Keratinocyte (primary cell): ENCODE measurements around the gene RGS6. TPM values are rescaled to one million over a fixed set of nuclear protein-coding genes. Genes with fewer than 3 reads are reported as not detected.

Experiments used
- DNase-seq: peaks from one replicate; pipeline ENCODE4 v3.0.0-alpha.2; 2011; ENCODE audit warnings: low read depth, missing footprints, low spot score
- FAIRE-seq: peaks from 2 replicates; lab custom pipeline; 2011; peaks lifted over from hg19 to GRCh38; lab: Jason Lieb, UNC
- H2AFZ ChIP-seq: 2 replicates; pipeline ENCODE4 v1.6.0; 2012; ENCODE audit warnings: low read length, control low read depth, inconsistent platforms; ENCODE audit not compliant: control insufficient read depth
- H3K27ac ChIP-seq: 2 replicates; pipeline ENCODE4 v1.5.1; 2011; ENCODE audit warnings: low read length; ENCODE audit not compliant: control insufficient read depth, insufficient read depth
- H3K27me3 ChIP-seq: 3 replicates; pipeline ENCODE4 v1.6.0; 2011; ENCODE audit warnings: low read length; ENCODE audit not compliant: control insufficient read depth, insufficient read depth; ENCODE audit errors: extremely low read depth
- H3K36me3 ChIP-seq, 2 experiments: 2 replicates in 1 of 2; 3 replicates in 1 of 2; pipeline ENCODE4 v1.5.1; 2011; ENCODE audit warnings: low read length in 2 of 2, mild to moderate bottlenecking in 1 of 2; ENCODE audit not compliant: control insufficient read depth in 2 of 2, insufficient read depth in 2 of 2; ENCODE audit errors: extremely low read depth in 1 of 2
- H3K4me1 ChIP-seq: 3 replicates; pipeline ENCODE4 v1.5.1; 2011; ENCODE audit warnings: low read length; ENCODE audit not compliant: control insufficient read depth, insufficient read depth; ENCODE audit errors: extremely low read depth
- H3K4me2 ChIP-seq: 3 replicates; pipeline ENCODE4 v1.6.0; 2011; ENCODE audit warnings: low read depth, low read length; ENCODE audit not compliant: control insufficient read depth, insufficient read depth; ENCODE audit errors: extremely low read depth
- H3K4me3 ChIP-seq, 3 experiments: fragments of 200-600 bp in 1 of 3; sonication (generic) in 1 of 3; 2 replicates in 2 of 3; 3 replicates in 1 of 3; pipeline ENCODE4 v1.5.1; 2011 to 2016; ENCODE audit warnings: low read length in 3 of 3, mild to moderate bottlenecking in 3 of 3, control low read depth in 2 of 3, inconsistent platforms in 1 of 3, low read depth in 1 of 3, mixed read lengths in 1 of 3, mixed run types in 1 of 3, moderate library complexity in 1 of 3; ENCODE audit not compliant: control insufficient read depth in 2 of 3, insufficient read depth in 2 of 3; ENCODE audit errors: extremely low read depth in 1 of 3
- H3K79me2 ChIP-seq: 2 replicates; pipeline ENCODE4 v1.6.0; 2012; ENCODE audit warnings: low read length; ENCODE audit not compliant: control insufficient read depth, insufficient read depth
- H3K9ac ChIP-seq: 3 replicates; pipeline ENCODE4 v1.6.0; 2011; ENCODE audit warnings: low read length; ENCODE audit not compliant: control insufficient read depth, insufficient read depth; ENCODE audit errors: extremely low read depth
- H3K9me1 ChIP-seq: 3 replicates; pipeline ENCODE4 v1.6.0; 2011; ENCODE audit warnings: low read length; ENCODE audit not compliant: control insufficient read depth, insufficient read depth; ENCODE audit errors: extremely low read depth
- H3K9me3 ChIP-seq: 2 replicates; pipeline ENCODE4 v1.5.1; 2012; ENCODE audit warnings: low read depth, low read length; ENCODE audit not compliant: control insufficient read depth
- H4K20me1 ChIP-seq: 3 replicates; pipeline ENCODE4 v1.6.0; 2011; ENCODE audit warnings: low read length; ENCODE audit not compliant: control insufficient read depth, insufficient read depth; ENCODE audit errors: extremely low read depth
- EZH2 ChIP-seq: IDR thresholded peaks from one replicate; pipeline ENCODE4 v1.6.1; 2012; ENCODE audit warnings: inconsistent platforms, mild to moderate bottlenecking, low read length, moderate library complexity
- dilution Hi-C: fragments of 300-500 bp; cut with MboI; formaldehyde crosslinking; loops from one replicate; pipeline ENCODE4 v1.7.0; 2020; ENCODE audit warnings: low sequenced_read_pairs; ENCODE audit not compliant: extremely low pct_ligation_motif_present
- polyA plus RNA-seq, 5 experiments: library from polyadenylated mRNA; depleted of rRNA in 3 of 5; stranded (reverse) in 3 of 5; stranded (forward) in 1 of 5; unstranded in 1 of 5; fragments of >200 nt; gene quantifications; 1 replicate in 1 of 5; 2 replicates in 3 of 5; 3 replicates in 1 of 5; pipeline versions ENCODE4 v1.2.1 to v1.2.3, GENCODE V29; 2011 to 2012; ENCODE audit warnings: missing spikeins in 2 of 5, low read depth in 1 of 5, low replicate concordance in 1 of 5
- TF ChIP-seq, protein P1 (sequence below), 3 experiments: IDR thresholded peaks in 1 of 3; conservative IDR thresholded peaks in 1 of 3; optimal IDR thresholded peaks in 1 of 3; 2 replicates in 2 of 3; 3 replicates in 1 of 3; pipeline versions ENCODE3 to v1.5.1; 2011; ENCODE audit warnings: low read length in 3 of 3, mild to moderate bottlenecking in 3 of 3, moderate library complexity in 2 of 3, control low read depth in 1 of 3, inconsistent platforms in 1 of 3; ENCODE audit not compliant: insufficient read depth in 2 of 3; ENCODE audit errors: extremely low read depth in 1 of 3

Gene RGS6
- polyA plus RNA-seq, 1 donor (not counting 4 experiments of a cell fraction or from before 2014, with no cell fraction given): not detected

DNA sequence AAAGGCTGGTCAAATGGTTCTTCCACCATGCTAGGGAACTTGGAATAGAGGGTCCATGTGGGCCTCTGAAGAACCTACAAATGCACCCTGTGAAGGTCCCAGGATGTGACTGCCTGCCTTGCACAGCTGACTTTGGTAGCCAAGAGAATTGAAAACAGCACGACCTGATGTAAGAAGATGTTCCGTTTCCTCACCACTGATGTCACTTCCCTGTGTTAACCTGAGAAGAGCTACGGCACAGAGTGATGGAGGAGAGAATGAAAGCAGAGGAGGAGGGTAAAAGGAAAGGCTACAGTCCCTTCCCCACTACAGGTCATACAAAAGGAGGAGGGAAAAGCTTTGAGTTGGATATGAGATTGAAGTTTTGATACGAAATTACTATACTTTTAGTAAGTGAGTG, 328.8 kb downstream of the RGS6 start:
- H3K36me3 ChIP-seq: no peaks in the 10 kb centered on the region
- H3K27me3 ChIP-seq: no peaks in the 10 kb centered on the region
- H3K9me3 ChIP-seq: no peaks in the 10 kb centered on the region
- no peak for FAIRE-seq
- TF ChIP-seq, protein P1, sequence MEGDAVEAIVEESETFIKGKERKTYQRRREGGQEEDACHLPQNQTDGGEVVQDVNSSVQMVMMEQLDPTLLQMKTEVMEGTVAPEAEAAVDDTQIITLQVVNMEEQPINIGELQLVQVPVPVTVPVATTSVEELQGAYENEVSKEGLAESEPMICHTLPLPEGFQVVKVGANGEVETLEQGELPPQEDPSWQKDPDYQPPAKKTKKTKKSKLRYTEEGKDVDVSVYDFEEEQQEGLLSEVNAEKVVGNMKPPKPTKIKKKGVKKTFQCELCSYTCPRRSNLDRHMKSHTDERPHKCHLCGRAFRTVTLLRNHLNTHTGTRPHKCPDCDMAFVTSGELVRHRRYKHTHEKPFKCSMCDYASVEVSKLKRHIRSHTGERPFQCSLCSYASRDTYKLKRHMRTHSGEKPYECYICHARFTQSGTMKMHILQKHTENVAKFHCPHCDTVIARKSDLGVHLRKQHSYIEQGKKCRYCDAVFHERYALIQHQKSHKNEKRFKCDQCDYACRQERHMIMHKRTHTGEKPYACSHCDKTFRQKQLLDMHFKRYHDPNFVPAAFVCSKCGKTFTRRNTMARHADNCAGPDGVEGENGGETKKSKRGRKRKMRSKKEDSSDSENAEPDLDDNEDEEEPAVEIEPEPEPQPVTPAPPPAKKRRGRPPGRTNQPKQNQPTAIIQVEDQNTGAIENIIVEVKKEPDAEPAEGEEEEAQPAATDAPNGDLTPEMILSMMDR (optimal IDR thresholded peaks at IDR 0.05 in 1 of 3, IDR thresholded peaks at IDR 0.05 in 1 of 3, conservative IDR thresholded peaks at IDR 0.05 in 1 of 3; ENCODE audit: extremely low read depth in 1 of 3, insufficient read depth in 2 of 3, low read length in 3 of 3): no peak
- no peak for TF ChIP-seq EZH2
- H3K4me2 ChIP-seq: no peak overlapping the region
- no peaks in the 10 kb centered on the region for H3K79me2 ChIP-seq
- no peaks in the 10 kb centered on the region for H3K4me1 ChIP-seq
- H3K27ac ChIP-seq: no peak overlapping the region
- DNase-seq: no peak
- no peak overlapping the region for H3K4me3 ChIP-seq
- no peaks in the 10 kb centered on the region for H4K20me1 ChIP-seq
- H3K9me1 ChIP-seq: no peaks in the 10 kb centered on the region
- no peak overlapping the region for H3K9ac ChIP-seq
- dilution Hi-C loops: no loop called here
- H2AFZ ChIP-seq: no peak overlapping the region

DNA sequence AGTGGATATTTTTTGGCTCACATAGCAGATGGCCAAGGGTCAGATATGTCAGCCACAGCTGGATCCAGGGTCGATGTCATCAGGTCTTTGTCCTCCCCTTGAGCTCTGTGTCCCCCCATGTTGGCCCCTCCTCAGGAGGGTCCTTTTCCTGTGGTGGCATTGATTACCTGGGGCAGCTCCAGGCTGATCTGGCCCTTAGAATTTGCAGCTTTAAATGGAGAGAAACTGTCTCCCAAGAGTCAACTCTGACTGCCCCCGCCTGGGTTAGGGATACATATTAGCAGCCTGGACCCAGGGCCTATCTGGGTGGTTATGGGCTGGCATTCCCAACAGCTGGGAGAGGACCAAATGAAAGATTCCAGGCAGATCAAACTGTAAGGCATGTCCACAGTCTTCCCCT, 330.5 kb downstream of the RGS6 start:
- Histone ChIP-seq H3K9me3 (no peaks in the 10 kb centered on the region), H3K4me3 (no peak overlapping the region), H3K4me2 (no peak overlapping the region), H4K20me1 (no peaks in the 10 kb centered on the region), H3K36me3 (no peaks in the 10 kb centered on the region), H3K27me3 (no peaks in the 10 kb centered on the region), H3K9ac (no peak overlapping the region), H3K9me1 (no peaks in the 10 kb centered on the region), H3K4me1 (no peaks in the 10 kb centered on the region), H2AFZ (no peak overlapping the region), H3K27ac (no peak overlapping the region), H3K79me2 (no peaks in the 10 kb centered on the region)
- TF ChIP-seq, protein P1 (optimal IDR thresholded peaks at IDR 0.05 in 1 of 3, IDR thresholded peaks at IDR 0.05 in 1 of 3, conservative IDR thresholded peaks at IDR 0.05 in 1 of 3; ENCODE audit: extremely low read depth in 1 of 3, insufficient read depth in 2 of 3, low read length in 3 of 3): no peak
- no peak for TF ChIP-seq EZH2
- dilution Hi-C loops: no loop called here
- DNase-seq: no peak
- FAIRE-seq: no peak
